Medulla oblongata (tissue), 1 donor: ENCODE results near the gene SNED1.

Source experiments
- DNase-seq: peaks from one replicate; pipeline ENCODE4 v3.0.0-alpha.2; 2015; ENCODE audit errors: extremely low spot score

Gene SNED1

GRCh38 chr2:241128266-241128665, 129.8 kb downstream of the SNED1 start:
- no peak for DNase-seq

- DNase-seq: no peak
Observed at GRCh38 chr2:241129086-241129871, 130.9 kb downstream of the SNED1 start.

- no peak for DNase-seq
Observed at GRCh38 chr2:241130316-241130715, 131.9 kb downstream of the SNED1 start.

- no peak for DNase-seq
Observed at GRCh38 chr2:241131531-241131930, 133.1 kb downstream of the SNED1 start.

- DNase-seq: no peak
Observed at GRCh38 chr2:241132538-241133435, 134.4 kb downstream of the SNED1 start.

GRCh38 chr2:241133436-241133820, 135.0 kb downstream of the SNED1 start:
- no peak for DNase-seq

GRCh38 chr2:241134711-241135110, 136.3 kb downstream of the SNED1 start:
- DNase-seq: no peak

GRCh38 chr2:241135737-241136136, 137.3 kb downstream of the SNED1 start:
- no peak for DNase-seq

- DNase-seq: no peak
Observed at GRCh38 chr2:241136191-241136590, 137.8 kb downstream of the SNED1 start.

GRCh38 chr2:241136661-241137260, 138.3 kb downstream of the SNED1 start:
- no peak for DNase-seq

GRCh38 chr2:241137276-241138190, 139.1 kb downstream of the SNED1 start:
- DNase-seq: no peak

GRCh38 chr2:241138471-241138870, 140.1 kb downstream of the SNED1 start:
- DNase-seq: no peak

GRCh38 chr2:241139531-241140444, 141.4 kb downstream of the SNED1 start:
- DNase-seq: no peak

- DNase-seq: no peak
Observed at GRCh38 chr2:241140445-241140840, 142.0 kb downstream of the SNED1 start.

- DNase-seq: no peak
Observed at GRCh38 chr2:241141214-241141770, 142.9 kb downstream of the SNED1 start.

- no peak for DNase-seq
Observed at GRCh38 chr2:241142063-241142462, 143.6 kb downstream of the SNED1 start.

GRCh38 chr2:241142593-241142992, 144.2 kb downstream of the SNED1 start:
- DNase-seq: no peak
